GM18907 (cell line): ENCODE results near the gene PRRX1.

Experiments
- ATAC-seq: cut with Tn5 transposase; IDR thresholded peaks from one replicate; pipeline ENCODE4 v1.9.1; 2021; ENCODE audit warnings: mild to moderate bottlenecking, moderate library complexity; ENCODE audit not compliant: unreplicated experiment

Gene PRRX1

DNA sequence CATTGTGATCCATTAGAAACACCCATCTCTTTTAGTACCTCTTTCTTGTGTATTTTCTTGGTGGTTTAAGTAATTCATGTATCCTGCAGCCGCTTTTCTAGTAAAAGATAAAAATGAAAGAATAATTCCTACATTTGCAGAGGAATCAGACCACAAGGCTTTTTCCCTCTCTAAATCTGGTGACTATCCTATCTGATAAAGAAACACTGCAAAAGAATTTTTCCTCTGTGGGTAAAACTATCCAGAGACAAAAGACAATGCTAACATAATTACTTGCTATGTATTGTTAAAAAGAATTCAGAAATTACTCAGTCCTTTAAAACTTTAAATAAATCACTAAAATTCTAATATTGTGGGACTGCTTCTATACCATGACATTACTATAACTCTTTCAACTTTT, 51.0 kb downstream of the PRRX1 start:
- no peak for ATAC-seq

DNA sequence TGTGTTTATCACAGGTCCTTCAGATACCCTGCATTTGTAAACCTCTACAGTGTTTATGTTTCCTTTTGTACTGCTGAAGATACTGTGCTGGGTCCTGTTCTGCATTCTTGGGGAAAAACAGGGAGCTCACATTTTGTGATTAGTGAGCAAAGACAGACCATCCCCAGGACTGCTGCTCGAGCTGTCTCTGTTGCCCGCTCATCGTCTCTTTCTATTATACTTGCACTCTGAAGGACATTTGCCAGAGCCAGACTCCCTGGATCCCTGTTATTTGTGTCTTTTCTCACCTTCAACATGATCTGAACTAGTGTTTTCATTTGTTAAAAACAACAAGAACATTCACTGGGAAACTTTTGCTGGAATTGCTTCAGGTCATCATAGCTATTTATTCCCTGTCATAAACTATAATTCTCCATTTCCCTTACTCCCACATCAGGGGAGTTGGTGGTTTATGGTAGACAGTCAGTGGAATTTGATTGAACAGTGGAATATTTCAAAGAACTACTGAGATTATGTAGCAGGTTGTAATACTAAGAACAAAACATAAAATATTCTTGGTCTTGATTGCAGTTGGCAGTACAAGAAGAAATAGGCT, 53.0 kb downstream of the PRRX1 start:
- no peak for ATAC-seq

DNA sequence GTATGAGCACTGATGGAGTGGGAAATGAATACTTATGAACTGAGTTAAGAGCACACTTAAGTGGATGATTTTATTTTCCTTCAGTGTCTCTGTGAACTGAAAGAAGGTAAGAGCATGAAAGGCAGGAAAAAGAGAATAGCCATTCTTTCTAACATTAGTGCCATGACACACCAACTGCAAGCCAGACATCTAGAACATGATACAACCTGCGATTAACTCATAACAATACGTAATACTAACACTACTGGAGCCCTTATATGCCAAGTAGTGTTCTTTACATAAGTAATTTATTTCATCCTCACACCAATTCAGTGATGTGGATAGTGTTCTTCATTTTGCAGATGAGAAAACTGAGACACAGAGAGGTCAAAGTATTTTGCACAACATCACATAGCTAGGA, 56.7 kb downstream of the PRRX1 start:
- no peak for ATAC-seq

DNA sequence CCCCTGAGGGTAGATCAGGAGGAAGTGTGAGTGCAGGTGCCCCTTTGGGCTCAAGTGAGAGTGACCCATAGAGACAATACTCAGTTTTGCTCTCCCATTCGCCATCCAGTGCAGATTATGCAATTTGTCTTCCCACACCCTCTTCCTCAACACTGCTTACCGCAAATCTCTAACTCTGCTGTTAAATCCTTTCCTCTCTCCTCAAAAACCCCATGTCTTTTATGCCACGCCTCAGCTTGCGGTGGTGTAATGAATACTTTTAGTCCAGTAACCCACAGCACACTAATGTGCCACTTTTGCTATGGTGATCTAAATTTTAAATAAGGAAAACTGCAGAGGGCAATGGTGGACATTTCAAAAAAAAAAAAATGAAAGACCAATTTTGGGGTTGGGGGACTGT, 57.7 kb downstream of the PRRX1 start:
- no peak for ATAC-seq

DNA sequence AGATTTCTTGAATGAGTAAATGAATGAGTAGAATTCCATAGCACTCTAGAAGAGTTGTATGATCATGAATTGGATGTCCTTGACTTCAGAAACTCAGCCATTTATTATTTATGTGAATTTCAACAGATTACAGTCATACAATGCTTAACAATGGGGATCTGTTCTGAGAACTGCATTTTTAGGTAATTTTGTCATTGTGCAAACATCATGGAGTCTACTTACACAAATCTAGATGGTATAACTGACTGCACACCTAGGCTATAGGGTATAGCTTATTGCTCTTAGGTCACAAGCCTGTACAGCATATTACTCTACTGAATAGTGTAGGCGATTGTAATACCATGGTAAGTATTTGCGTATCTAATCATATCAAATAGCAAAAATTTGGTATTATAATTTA, 59.6 kb downstream of the PRRX1 start:
- no peak for ATAC-seq

DNA sequence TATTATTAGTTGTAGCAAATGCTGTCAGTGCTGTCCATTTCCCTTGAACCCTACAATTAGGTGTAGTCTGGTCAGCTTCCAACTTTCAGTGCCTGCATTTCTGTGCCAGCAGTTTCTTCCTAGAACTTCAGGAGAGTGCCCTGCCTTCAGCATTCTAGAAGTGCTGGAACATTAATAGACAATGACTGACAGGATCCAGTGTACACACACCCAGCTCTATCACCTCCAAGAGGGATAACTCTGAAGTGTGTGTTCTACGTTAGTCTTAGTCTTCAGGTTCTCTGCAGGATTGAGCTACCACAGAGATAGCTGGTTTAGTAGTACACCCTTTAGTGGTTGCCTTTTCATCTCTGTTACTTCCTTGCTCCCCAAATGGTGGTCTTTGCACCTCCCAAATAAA, 61.4 kb downstream of the PRRX1 start:
- ATAC-seq = no peak

DNA sequence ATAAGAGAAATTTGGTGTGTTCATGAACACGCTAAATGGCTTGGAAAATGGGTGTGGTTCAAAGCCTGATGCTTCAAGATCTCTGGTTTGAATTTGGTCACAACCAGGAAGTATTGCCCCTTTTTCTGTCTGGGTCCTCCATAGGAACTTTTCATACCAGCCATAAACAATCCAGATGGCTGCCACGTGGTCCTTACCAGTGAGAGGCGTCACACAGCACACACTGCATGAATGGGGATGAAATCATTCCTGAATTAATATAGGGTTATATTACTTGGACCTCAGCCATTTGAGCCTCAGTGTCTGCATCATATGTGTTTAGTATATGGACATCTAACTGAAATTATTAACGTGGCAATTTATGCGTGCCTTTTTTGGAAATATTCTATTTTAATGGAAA, 64.0 kb downstream of the PRRX1 start:
- ATAC-seq = no peak

DNA sequence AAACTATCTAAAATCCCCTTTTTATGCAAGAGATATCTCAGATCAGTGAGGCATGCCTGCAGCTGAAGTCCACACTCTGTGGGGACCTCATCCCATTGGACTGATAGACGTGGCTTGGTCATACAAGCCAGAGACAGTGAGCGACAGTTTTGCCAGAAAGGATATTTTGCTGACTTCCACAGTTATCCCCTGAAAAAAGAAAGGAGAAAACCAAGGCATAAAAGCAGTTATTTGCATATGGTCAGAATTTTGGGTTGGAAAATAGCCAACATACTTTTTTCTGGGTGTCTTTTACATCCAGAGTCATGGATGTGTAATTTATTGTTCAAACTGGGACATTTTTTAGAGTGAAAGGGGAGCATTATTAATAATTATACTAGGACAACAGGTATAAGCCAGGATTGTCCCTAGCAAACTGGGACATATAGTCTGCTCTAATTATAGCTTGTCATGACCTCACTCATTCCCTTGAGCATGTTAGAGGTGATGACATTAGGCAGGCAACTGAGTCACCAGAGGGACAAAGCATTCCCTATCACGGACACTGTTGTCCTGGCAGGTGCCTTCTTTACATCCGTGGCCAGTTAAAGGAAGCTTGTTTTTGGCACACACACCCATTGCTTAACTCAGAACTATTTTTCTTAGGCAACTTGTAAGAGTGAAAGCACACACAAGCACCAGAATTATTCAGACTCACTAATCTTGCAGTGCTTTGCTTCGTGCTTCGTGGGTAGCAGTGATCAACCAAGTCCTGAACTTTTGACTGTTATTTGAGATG, 65.5 kb downstream of the PRRX1 start:
- ATAC-seq = no peak

DNA sequence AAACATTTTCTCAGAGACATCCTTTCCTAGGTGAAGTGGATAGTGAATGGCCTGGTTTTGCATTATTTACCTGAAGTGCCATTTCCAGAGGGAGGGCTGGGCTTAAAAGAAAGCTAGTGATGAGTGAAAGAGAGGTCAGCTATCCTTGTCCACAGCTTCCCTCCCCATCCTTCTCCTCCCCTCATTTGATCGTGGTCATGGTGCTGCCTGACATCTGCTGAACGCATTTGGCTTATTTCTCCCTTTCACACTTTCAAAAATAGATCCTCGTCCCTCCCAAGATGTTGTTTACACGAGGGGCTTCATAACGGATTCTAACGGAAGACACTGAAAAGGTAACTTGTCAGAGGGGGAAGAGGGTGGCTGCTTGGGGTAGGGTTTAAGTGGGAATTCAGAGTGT, 66.1 kb downstream of the PRRX1 start:
- ATAC-seq = no peak

DNA sequence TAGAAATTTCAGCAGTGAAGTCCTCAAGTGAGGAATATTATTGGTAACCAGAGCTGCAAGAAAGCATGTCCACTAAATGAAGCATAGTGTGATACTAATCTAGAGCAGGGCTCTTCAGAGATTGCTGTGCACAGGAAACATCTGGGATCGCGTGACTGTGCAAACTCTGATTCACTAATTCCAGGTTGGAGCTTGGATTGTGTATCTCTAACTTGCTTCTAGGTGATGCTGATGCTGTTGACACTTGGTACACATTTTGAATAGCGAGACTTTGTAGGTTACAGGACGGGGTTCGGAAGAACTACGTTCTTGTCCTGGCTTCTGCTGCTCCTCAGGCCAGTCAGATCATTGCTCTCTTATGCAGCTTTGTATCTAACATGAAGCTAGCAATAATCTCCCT, 66.5 kb downstream of the PRRX1 start:
- no peak for ATAC-seq

DNA sequence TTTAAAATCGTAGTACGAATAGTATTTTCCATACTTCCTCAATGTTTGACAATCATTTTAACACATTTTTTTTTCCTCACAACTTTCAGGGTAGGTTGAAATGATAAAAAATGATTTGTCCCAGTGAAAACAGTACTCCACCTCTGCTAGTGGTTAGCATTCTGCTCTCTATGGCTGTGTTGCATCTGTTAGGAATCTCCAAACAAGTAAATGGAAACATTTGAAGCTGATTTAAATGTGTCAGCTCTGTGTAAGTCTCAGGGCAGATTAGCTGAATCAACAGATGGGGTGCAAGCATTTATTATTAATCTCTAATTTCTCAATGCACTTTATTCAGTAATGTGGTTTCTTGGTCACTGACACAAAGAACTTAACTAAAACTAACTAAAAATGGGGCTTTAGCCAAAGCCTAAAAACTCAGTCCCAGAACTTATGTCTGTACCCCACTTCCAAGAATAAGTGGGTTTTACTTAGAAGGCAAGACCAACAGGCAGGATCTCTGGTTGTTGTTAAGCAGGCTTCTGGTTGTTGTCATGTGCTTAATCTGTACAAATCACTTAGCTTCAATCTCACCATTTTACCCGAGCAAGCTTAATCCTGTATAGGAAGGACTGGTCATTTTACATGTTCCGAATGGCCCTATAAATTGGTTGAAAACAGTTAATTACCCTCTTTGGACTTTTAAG, 67.8 kb downstream of the PRRX1 start:
- ATAC-seq = no peak

DNA sequence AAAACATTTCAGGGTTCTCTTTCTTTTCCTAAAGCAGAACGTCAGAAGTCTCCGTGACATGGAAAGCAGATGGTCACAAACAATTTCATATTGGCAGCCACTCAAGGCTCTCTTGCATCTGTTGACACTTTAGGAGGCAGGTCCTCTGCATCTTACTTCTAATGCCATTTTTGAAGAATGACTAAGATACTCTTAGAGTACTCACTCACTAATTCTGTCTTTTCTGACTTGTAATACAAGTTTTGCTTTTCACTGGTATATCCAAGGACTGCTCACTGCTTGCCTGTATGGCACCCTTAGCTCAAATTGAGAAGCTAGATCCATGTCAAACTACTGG, 68.3 kb downstream of the PRRX1 start:
- no peak for ATAC-seq

DNA sequence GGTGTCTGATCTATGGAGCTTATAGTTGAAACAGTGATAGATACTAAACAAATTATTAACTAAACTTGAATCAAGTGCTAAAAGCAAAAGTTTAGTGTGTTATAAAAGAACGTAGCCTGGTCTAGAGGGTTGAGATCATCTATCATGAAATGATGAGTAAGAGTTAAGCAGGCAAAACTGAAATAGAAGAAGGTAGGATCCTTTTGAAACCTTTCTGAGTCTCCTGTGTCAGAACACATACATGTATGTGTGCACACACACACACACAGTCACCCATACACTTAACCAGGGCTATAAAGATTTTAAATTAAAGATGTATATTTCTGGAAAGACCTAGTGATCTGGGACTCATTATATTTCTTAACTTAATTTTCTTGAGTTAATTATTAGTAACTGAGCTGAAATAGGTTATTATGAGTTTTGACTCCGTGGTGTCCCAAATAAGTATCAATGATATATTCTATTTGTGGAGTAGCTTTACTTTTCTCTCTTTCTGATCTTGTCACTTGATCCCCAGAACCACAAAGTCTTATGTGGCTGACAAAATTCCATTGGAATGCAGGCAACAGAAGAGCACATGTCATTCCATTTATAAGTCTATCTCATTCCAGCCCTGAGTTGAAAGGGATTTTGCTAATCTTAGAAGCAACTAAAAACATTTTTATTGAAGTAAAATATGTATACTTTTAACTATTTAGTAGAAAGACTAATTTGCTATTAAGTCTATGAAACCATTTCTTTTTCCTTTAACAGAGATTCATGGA, 70.7 kb downstream of the PRRX1 start:
- no peak for ATAC-seq

DNA sequence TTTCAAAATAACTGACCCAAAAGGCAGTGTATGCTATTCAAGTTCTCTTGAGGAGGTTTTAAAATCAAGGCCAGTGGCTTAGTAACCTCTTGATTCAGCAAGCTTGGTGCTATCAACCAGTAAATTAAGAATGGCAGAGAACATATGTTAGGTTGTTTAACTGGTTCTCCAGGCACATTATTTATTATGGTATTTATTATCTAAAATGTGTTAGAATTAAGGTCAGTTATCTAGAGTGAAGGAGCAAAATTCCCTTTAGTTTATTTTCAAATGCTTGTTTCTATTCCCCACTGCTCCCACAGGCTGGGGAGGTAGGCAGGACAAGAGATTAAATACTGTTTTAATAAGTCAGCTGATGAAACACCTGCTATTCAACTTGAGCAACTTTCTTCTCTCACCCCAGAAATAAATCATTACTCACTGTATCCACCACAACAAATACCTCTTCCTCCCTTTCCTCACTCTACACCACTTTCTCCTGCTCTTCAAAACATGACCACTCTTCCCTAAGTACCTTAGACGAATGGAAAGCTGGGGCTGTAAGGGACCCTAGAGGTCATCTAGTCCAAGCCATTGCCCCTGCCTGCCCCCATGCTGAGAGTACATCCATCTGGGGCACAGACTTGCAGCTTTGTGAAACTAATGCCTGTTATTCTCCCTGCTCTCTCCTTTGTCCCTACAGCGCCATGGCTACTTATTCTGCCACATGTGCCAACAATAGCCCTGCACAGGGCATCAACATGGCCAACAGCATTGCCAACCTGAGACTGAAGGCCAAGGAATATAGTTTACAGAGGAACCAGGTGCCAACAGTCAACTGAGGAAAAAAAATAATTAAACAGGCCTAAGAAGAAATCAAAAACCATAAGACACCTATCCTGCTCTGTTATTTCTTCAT, 71.7 kb downstream of the PRRX1 start:
- no peak for ATAC-seq

DNA sequence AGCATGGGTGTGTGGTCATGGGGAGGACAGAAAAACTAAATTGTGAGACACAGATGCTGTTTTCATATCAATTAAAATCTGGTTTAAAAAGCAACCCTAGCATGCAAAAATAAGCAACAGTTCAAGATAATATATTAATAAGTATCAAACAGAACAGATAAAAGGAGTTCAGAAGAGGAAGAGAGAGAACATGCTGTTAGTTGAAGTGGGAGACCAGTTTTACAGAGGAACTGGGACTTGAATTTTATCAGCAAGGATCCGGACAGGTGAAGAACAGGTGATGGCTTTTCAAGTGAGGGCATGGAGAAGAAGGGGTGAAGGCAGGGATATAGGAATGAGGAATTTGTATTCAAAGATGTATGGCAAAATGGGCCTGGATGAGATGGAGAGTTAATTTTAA, 75.9 kb downstream of the PRRX1 start:
- no peak for ATAC-seq

DNA sequence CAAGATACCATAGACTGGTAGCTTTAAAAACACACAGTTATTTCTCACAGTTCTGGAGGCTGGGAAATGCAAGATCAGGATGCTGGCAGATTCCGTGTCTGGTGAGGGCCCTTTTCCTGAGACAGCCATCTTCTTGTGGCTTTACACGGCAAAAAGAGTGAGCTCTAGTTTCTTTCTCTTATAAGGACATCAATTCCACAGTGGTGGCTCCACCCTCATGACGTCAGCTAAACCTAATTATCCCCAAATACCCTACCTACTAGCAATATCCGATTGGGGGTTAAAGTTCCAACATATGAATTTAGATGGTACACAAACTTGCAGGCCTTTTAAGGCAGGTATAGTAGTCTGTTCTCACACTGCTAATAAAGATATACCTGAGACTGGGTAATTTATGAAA, 77.7 kb downstream of the PRRX1 start:
- no peak for ATAC-seq

DNA sequence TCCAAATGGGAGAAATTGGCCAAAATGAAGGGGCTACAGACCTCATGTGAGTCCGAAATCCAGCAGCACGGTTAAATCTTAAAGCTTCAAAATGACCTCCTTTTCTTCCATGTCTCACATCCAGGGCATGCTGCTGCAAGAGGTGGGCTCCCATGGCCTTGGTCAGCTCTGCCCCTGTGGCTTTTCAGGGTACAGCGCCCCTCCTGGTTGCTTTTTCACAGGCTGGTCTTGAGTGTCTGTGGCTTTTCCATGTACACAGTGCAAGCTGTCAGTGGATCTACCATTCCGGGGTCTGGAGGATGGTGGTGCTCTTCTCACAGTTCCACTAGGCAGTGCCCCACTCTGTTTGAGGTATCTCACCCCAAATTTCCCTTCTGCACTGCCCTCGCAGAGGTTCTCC, 78.7 kb downstream of the PRRX1 start:
- no peak for ATAC-seq

DNA sequence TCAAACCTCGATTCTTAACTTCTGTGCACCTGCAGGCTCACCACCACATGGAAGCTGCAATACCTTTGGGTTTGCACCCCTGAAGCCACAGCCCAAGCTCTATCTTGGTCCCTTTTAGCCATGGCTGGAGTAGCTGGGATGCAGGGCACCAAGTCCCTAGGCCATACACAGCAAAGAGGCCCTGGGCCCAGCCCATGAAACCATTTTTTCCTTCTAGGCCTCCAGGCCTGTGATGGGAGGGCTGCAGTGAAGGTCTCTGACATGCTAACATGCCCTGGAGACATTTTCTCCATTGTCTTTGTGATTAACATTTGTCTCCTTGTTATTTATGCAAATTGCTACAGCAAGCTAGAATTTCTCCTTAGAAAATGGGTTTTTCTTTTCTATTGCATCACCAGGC, 79.2 kb downstream of the PRRX1 start:
- no peak for ATAC-seq

DNA sequence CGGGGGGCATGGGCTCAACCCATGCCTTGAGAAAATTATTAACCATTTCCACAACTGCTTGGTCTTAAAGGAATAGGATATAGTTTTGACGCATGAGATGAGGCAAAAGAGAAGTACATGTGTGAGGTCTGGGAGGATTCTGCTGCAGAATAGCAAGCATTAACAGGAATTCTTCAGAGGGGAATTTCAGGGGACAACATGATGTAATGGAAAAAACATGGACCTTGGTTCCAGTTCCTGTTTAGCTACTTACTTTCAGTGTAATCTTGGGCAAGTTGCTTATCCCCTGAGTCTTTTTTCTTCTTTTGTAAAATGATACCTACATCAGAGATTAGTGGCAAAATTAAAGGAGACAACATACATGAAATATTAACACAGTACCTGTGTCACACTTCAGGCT, 85.6 kb downstream of the PRRX1 start:
- no peak for ATAC-seq

DNA sequence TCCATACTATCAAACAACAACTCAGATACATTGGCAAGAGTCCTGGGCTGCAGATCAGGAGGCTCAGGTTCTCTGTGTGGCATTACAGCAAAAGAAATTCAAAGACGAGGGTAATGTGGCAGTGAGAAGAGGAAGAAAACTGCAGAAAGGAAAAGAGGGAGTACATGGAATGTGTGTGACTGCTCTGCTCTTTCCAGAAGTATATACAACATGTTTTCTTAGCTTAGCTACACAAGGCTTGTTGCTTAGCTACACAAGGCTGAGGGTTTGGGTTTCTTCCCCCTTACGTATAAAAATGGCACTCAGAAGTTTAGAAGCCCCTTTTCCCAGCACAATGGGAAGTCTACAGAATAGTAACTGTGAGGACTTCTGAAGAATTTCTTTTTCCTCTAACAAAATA, 86.0 kb downstream of the PRRX1 start:
- ATAC-seq = no peak

DNA sequence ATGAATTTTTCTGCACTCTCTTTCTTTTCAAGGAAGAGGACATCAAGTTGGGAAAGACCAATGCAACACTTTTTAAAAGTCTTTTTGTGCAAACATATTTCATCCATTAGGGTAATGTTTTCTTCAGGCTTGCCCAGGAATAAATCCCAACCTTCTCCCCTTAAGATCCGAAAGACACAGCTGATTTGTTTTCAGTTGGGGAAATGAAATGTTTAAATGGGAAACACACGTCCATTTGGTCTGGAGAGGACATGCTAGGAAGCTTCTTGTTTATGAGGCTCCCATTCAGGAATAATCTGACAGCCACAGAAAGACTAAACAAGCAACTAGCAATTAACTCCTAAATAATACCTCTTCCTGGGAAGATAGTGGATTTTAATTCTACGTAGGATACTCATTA, 91.9 kb downstream of the PRRX1 start:
- ATAC-seq = no peak
